Limb (tissue), 2 donors: ENCODE measurements around the gene KCNJ2.

ENCODE experiments used
- DNase-seq, 2 donors: peaks; one replicate each; pipeline ENCODE4 v3.0.0-alpha.2; 2016; ENCODE audit errors: extremely low spot score in 2 of 2

Gene KCNJ2

DNA sequence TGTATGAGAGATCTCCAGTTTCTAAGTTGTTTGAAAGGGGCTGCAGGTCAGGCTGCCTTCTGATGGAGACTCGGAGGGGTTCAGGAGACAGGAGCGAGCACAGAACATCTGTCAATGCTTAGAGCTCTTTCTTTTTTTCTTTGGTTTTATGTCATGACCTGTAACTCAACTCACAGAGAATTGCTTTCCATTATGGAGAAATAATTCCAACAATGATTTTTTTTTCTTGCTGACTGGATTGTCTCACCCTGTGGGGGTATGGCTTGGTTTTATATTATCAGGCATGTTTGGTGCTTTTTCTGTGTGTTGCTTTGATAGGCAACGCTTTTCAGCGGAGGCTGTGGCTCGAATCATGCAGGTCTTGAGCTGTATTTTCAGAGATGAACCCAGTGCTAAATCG is 10.7 kb upstream of the KCNJ2 start:
- no peak for DNase-seq

DNA sequence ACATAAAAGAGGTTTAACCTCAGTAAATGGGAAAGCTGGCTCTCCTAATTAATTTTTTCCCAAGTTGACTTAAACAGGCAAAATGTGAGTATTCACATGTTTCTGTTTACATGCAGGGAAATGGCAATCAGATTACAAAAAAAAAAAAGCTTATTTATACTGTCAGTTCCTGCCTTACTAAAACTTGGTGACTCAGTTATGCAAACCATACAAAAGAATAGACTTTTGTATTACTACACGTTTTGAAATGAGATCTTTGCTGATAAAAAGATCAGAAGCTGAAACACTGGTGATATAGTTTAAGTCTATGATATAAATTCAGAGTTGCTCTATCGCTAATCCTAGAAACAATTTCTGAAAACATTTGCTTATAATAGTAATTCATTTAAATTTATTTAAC is 9.4 kb upstream of the KCNJ2 start:
- no peak for DNase-seq

DNA sequence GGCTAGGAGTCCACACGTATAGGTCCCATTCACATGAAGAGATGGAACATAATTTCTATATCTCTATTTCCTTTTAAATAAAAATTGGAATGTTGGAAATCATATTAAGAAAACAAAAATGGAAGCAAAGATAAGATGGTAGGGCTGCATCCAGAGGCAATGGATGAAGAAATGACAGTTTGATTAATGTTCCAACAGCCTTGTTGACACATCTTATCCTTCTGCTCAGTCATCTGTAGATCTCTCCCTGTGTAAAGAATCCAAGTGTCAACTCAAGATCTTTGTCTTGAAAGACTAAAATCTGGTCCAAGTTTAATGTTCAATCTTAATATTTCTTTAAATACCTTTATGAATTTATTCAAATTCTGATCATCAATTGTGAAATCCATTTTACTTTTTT is 7.8 kb upstream of the KCNJ2 start:
- no peak for DNase-seq

DNA sequence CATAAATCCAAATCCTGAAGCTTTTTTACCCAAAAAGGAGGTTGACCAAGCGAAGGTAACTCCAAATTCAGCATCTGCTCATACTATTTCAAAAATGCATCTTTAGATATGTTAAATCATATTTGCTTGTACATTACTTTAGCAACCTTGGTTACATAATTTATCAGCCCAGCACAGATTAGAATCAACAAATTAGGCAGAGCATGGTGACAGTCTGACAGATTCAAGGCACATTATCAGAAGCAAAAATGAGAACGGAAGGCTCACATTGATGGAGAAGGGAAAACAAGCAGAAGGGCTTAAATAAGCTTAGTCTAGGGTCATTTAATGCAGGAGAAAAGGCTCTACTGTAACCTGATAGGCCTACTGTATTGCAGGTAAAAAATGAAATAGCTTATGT is 3.9 kb upstream of the KCNJ2 start:
- DNase-seq, result no peak

DNA sequence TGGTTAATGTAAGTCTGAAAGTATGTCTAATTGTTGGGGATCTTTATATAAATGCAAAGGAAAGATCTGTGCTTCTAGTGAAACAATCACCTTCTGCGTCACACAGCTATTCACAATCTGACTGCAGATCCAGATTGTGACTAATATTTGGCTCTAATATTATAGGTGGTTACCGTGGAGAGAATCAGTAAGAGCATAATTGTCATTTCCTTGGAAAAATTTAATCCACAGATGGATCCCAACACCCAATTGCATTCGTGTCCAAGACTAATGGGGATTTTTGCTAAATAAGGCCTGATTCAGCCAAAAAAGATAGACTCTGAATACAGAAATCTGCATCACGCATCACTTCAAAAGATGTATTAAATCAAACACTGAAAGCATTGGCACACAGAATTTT is 2.7 kb upstream of the KCNJ2 start:
- DNase-seq, result no peak

DNA sequence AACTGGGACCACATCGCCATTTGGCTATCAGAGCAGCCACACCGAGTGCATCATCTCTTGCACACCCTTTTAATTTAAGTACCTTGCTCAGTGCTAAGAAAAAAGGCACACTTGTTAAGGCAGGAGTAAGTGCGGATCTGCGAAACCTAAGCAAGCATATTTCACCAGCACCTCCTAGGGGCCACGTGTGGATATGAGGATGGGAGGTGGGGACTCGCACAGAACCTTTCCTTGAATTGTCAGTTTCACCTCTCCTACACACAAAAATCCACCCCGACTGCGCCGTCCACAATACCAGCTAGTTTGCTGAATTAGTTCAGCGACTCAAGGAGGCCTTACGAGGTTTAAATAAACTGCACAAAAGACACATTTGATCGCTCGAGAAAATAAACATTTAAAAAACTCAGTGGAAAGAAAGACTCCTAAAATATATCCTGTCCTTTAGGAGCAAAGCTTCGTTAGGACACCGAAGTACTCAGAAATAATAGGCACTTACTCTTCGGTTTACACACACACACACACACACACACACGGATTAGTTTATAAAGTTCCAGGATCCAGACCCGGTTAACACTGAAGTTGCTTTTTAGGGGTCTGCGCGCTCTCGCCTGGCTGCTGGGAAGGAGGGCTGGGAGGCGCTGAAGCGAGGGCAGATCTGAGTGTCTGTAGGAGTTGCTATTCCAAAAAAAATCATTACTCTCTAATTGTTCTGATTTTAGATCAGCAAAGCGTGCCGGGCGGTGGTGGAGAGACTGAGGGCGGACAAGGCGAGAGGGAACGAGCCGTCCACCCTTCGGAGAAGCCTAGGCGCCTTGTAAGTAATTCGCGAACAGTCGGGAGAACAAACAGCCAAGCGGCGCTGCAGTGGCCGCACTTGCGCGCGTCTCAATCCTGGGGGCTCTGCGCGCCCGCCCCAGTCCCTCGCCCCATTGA is 1.0 kb upstream of the KCNJ2 start:
- peak; percentile 74 to 76 for DNase-seq

DNA sequence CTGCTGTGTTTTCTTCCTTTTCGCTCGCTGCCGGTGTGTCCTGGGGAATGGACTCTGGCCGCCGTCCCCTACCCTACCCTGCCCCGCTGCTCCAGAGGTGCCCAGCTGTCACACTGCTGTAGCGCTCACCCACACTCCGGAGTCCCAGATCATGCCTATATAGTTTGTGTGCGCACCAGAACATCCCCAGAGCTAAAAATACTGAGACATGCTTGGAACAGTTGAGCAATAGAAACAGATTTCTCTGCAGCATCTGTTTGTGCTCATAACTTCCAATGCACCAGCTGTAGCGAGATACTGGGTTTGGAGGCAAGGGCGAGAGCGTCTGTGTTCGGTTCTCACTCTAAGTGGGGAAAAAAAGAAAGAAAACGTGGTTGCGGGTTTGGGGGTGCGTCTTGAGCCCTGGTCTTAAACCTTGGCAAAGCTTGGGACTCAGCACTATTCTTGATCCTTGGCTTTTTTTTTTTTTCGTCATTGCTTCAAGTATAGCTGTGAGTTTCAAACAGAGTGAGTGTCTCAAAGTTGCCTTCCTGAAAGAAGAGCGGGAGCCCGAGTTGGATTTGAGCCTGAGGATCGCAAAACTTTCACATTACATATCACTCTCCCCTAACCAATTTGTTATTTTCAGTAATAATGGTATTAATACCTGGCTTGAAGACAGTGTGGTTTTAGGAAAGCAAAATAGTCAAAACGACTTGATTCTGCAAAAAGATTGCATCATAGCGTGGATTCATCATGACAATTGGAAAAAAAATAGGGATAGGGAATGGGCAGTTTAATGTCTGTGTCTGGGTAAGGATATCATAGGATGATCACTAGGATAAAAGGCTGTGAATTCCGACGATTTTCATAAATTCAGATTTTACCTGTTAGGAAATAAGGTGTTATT is 621 bp downstream of the KCNJ2 start:
- peak in 1 of 2 donors; percentile 54 for DNase-seq

DNA sequence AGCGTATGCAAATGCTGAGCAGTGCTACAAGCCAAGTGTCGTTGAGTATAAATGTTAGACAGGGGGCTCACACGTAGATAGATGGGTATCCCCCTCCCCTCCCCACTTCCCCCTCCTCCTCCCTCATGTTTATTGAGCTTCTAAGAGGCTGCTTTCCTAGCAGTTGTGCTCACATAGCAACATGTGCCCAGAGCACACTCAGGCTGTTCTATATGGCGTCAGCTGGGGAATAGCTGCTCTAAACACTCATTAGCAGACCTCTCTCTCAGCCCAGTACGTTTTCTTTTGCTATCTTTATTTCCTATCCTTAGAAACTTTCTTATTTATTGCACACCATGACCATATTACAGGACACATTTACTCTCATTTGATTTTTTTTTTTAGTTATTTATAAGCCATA is 1.8 kb downstream of the KCNJ2 start:
- no peak for DNase-seq

DNA sequence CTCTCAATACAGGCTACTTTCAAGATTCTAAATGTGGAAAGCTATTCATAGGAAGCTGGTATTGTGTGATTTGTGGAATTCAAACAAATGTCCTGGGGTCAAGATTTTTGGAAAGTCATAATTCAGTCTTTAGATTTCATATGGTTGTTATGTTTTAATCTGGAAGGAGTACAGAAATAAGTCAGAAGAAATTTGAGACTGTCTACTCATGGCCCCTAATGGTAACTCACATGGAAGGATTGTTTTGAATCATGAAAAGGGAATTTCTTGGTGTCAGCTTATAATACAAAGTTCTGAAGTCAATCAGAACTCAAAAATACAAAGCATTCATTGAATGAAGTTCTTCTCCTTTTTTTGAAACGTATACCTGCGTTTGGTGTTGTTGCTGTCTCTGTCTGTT is 3.1 kb downstream of the KCNJ2 start:
- no peak for DNase-seq

DNA sequence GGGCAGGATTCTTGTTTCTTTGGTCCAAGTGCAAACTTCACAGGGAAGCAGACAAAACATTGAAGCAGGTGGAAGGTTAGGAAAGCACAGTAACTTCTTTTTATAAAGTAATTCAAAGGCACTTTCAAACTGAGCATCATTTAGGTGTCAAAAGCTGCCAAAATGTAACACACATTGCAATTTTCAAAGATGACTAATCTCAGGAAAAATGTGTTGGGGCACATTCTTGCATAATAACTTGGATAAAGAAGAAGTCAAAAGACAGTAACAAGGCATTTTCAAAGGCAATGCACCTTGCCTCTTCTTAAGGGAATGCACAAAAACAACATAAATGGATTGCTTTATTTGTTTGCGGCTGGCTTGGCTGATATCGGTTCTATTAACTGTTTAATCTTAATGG is 3.6 kb downstream of the KCNJ2 start:
- no peak for DNase-seq

DNA sequence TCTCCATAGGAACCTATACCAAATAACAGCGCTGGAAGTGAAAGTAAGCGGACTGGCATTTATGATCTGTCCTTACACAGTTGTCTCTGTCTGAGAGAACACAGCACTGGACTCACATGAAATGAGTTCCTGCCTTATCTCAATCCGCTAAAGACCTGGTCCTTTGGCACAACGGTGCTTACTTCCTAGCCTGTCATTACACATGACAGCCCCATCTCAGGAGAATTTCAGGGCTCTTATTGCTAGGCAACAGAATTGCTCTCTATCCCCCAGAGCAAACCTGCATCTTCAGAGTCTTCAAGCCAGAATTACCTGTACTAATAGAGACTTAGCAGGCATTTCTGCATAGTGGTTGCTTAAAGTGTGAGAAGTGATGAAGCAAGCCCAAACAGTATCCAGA is 4.3 kb downstream of the KCNJ2 start:
- DNase-seq, result no peak

DNA sequence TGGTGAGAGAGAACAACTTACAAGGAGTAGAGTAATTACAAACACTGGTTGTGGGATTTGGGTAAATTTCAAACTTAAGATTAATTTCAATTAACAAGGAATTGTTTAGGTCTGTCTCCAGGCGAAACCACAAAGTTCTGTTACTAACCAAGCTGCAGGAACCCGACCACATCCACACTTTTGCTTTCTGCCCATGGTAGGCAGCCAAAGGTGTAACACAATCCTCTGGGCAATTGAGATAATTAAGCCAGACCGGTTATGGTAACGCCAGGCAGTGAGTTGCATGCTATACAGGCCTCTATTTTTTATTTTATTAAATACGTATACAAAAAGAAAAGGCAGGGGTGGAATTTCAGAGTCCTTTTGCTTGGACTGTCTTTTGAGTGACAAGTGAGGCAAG is 12.0 kb downstream of the KCNJ2 start:
- DNase-seq, result no peak

DNA sequence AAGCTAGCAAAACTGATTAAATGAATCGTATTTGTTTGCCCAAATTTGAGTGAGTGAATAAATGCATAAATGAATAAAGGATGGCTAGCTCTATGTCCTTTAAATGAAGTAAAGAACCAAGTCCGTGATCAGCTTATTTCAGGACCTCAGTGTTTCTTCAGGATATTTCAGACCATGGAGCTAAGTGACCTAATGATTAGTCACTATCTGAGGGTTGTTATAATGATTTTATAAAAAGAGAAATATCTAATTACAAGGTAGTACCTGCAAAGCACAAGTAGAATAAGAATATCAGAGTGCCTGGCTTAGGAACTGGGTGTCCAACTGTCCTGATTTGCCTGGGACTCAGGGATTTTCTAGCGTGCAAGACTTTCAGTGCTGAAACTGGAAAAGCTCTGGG is 12.5 kb downstream of the KCNJ2 start:
- DNase-seq, result no peak

DNA sequence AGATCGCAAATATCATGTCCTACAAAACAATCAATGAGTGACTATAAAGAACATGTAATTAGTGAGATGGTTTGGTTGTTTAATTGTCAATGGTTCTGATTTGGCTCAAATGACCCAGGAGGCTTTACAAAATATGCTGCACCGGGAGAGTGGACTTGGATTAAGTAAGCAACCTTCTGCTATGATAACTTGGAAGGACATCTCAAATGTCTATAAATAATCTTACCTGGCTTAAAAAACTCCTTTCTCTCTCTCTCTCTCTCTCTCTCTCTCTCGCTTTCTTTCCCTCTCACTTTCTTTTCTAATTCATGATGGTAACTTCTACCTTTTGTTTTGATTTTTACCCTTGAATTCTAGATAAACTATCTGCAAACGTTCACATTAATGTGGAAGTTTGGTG is 14.2 kb downstream of the KCNJ2 start:
- no peak for DNase-seq

DNA sequence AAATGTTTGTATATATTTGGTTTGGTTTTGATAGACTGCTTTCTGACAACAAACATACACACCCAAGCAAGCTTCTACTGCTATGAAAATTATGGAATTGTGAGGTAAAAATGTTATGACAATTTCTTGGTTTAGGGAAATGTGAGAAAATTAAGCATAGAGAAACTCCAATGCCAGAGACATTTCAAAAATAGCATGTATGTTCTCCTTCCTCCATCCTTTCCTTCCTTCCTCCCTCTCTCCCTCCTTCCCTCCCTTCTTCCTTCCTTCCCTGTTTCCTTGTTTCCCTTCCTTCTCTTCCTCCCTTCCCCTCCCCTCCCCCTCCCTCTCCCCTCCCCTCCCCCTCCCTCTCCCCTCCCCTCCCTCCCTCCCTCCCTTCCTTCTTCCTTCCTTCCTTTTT is 14.9 kb downstream of the KCNJ2 start:
- no peak for DNase-seq

DNA sequence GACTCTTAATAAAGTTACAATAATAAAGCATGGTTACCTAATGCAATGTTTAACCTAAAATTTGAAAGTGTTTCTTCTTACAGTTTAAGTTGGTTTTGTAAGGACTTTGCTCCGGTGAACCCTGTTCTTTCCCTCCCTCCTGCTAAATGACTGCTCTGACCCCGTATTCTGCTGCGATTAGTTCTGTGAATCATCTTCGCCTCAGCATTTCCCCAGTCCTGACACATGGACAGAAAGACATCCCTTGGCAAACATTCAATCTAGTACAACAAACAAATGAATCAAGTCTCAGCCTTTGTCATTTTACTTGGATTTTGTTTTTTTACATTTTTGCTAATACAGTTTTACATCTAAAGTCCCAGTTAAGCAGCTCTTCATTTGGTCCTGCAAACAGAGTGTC is 15.4 kb downstream of the KCNJ2 start:
- DNase-seq, result no peak

DNA sequence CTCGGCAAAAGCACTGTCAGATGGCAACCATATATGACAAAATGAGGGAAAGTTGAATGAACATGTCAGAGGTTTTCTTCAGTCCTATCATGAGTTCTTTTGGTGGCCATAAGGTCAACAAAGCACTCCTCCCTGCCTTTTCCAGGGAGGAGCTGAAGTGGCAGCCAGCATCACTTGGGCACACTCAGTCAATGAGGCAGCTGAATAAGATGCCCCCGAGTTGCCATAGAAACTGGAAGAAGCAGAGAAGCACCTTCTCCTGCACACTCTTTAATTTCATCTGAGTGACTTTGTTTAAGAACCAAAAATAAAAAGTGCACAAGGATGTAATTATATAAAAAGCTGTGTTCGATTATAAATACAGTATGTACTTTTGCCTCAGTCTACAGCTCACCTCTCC is 16.0 kb downstream of the KCNJ2 start:
- DNase-seq, result no peak

DNA sequence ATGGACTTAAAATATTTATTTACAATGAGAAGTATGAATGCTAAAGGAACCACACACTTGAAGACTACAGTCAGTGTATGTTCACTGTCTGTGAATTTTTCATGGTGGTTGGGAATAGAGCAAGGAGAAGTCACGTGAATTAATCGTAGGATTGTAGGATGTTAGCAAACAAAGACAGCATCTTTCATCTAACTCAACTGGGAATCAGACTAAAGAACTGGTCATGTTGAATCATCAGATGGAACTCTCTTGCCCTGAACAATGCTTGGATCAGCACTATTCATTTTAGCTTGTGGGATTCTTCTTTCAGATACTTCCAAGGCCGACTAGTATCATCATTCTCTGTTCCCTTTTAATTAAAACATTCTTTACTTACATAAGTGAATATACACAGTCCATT is 18.1 kb downstream of the KCNJ2 start:
- DNase-seq, result no peak

DNA sequence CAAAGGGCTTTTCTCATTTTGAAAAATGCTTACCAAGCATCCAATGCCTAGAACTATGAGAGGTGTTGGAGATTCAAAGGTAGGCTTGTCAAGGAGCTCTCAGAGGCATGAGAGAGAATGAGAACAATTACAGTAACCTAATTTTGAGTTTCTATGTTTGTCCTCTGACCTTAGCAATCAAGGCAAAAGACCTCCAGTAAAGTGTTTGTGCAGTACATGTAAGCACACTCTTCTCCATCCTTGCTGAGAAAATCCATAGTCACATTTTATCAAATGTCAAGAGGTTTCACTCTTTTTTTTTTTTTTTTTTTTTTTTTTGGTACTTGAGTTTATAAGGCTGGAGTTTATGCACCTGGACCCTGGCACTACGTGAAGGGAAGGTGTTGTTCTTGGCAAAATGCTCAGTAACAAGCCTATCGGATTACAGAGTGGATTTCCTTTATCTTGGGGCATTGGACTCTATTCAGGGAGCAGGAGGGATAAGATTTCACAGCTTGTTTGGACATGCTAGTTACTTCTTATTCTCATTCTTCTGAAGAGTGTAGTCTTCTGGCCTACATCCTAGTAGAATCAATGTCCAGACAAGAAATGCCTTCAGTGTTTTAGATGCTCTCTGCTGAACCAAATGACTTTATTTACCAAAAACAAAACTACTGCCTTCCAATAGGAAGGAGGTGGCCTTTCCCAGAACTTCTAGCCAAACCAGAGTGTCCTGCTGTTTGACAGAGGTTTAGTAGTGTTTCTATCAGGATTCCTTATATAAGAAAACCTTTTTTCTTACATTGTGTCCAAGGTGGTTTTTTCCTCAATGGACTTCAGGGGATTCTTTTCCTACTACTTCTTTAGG is 21.9 kb downstream of the KCNJ2 start:
- DNase-seq, result no peak

DNA sequence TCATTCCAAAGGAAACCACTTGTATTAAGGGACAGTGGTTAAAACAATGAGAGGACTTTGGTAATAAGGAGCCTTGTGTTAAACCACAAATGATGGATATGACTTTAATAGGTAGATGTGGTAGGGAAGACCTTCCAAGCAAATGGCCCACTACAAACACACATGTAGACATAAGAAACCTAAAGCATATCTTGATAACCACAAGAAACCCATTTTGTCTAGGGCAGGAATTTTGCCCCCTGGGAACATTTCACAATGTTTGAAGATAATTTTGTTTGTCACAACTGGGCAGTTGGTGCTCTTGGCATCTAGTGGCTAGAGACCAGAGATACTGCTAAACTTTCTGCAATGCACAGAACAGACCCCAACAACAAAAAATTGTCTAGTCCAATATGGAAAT is 25.8 kb downstream of the KCNJ2 start:
- DNase-seq, result no peak

DNA sequence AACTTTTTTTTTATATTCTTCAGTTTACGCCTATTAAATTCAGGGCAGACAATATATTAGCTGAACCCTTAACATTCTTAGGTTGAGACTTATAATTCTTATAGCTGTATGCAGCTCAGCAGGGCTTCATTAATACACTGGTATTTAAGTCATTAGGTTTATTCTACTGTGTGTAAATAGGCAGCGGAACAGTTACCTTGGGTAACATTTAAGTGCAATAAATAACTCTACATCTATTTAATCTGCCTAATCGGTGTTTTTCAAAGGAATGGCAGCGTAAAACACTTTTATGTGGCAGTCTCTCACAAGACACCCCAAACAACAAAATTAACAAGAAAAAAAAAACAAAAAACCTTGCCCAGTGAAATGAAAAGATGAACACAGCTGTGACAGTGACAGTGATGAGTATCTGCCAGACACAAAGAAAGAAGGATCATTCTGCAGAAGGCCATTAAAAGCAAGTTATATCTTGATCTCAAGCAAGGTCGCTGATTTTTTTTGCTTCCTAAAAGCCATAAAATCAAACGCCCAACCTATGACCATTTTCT is 32.6 kb downstream of the KCNJ2 start:
- DNase-seq, result no peak
